Umbilical cord (tissue), 2 donors: ENCODE measurements around the gene CDK11A. TPM values are rescaled to one million over a fixed set of nuclear protein-coding genes. Genes with fewer than 3 reads are reported as not detected.
A peak's percentile ranks its signal among the peaks of the same experiment; 100 is the strongest.

Experiments used
- DNase-seq: peaks from one replicate; pipeline ENCODE4 v3.0.0-alpha.2; 2015; ENCODE audit warnings: low spot score
- total RNA-seq: library from RNA; depleted of rRNA; stranded (reverse); fragments of >200 nt; gene quantifications from one replicate; pipeline ENCODE4 v1.2.3, GENCODE V29; 2014; ENCODE audit warnings: low replicate concordance; ENCODE audit not compliant: insufficient read depth

CDK11A gene
- 21.9 TPM for total RNA-seq

DNA sequence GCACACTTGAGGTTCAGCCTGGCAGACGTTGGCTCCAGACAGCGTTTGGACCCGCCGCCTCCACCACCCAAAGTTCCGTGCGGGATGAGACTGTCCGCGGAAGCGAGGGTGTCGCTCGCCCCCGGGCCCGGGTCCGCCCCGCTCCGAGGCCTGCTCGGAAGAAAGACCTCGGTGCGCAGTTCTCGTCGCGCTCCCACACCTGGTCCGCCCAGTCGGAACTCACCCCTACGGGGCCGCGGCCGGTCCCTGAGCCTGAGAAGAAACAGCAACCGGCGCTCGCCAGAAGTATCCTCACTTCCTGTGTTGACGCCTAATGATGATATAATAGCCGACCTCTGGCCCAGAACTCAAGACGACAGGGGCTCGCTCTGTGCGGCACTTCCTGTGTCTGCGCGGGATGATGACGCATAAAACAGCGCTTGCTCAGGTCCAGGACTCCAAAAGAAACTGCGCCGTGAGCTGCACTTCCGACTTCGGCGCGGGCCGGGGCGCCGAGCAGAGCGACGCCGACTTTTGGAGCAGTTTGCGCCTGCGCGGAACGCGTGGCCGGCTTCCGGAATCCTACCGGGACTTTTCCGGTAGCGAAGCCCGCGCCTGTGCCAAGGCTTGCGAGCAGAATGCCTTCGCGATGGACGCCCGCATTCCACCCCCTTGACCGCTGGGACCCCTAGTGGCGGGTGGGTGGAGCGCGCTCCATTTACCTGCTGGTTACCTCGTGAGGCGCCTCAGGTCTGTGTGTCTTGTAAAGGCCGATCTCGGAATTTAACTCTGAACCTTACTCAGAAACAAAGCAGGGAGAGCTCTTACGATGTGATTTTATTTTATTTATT is at the start of gene CDK11A:
Gene CDK11A (minus strand): TSS at position 323 of the 830 bp plus-strand sequence. CDS start 1,539 bp downstream, outside the sequence.
- DNase-seq, result peak; percentile 100

- no peak for DNase-seq
These were observed 49.7 kb upstream of the CDK11A start for GRCh38 chr1:1773874-1774273.

DNA sequence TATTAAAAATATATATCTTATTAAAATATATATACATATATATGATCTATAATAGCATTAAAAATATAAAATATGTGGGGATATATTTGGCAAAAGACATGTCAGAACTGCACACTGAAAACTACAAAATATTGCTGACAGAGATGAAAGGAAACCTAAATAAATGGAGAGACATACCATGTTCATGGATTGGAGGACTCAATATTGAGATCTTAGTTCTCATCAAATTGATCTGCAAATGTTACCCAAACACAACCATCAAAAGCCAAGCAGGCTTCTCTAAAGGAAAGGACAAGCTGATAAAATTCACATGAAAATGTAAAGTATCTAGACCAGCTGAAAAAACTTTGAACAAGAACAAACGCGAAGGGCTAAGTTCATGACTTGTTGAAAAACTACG is 46.9 kb upstream of the CDK11A start:
- no peak for DNase-seq

- DNase-seq, result no peak
These were observed 45.9 kb upstream of the CDK11A start for GRCh38 chr1:1770102-1770501.

DNA sequence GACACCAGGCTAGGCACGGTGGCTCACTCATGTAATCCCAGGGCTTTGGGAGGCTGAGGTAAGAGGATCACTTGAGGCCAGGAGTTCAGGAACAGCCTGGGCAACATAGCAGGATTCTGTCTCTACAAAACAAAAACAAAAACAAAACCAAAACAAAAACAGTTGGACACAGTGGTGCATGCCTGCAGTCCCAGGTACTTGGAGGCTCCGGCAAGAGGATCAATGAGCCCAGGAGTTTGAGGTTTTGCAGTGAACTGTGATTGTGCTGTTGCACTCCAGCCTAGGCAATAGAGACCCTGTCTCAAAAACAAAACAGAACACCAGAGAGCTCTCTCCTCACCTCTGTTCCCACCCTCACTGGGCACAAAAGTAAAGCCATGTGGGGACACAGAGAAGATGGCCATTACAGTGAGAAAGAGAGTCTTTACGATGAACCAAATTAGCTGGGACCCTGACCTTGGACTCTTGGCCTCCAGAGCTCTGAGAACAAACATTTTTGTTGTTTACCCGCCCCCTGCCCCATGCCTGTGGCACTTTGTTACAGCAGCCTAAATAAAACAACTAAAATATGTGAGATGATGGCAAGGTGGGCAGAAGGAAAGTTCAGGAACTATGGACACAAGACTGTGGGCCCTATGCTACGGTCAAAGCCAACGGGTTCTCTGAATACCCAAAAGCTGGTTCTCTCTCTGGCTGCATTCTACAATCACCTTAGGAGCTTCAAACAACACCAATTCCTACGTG is 44.3 kb upstream of the CDK11A start:
- no peak for DNase-seq

GRCh38 chr1:1764876-1765470 is 40.8 kb upstream of the CDK11A start:
- DNase-seq, result no peak

- no peak for DNase-seq
These were observed 39.8 kb upstream of the CDK11A start for GRCh38 chr1:1763657-1764621.

DNA sequence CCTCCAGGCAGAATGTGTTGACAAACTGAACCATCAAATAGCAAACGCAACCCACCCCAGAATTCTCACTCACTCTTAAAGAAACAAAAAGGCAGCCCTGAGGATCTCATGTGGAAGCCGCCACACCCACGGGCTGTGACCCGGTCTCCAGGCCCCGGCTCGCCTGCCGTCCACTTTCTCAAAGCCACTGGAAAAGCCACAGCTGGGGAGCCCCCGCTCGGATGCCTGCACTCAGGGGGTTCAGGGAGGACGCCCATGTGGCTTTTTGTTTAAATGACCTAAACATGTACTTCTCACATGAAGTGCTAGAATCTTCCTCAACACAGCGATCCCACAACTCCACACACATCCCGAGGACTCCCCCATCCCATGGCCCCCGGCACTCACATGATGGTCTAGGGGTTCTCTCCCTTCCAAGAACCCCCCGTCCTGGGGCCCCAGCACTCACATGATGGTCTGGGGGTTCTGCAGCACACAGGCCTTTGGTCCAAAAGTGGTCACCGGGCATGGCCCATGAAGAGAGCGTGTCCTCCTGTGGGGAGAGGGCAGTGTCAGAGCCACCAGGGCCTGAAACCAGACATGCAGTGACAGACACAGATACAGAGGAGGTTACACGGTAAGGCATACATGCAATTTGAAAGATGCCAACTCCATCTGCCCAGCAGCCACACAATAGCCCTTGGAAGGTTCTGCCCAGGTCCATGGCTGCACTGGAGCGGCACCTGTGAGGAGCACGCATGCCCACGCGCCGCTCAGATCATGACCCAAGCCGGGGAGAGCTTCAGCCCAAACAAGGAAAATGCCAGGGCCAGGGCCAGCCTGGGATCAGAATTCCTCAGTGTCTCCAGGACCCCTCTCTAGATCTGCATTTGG is 37.6 kb upstream of the CDK11A start:
- DNase-seq, result no peak

DNA sequence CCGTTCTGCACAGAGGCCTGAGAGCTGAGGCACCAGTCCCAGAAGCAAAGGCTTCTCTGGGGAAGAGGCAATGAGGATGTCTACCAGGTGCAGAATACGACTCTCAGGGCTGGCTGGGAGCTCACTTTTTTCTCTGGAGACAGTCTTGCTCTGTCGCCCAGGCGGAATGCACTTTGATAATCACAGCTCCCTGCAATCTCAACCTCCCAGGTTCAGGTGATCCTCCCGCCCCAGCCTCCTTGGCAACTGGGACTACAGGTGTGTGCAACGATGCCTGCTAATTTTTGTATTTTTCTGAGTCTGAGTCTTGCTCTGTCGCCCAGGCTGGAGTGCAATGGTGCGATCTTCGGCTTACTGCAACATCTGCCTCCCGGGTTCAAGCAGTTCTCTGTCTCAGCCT is 36.6 kb upstream of the CDK11A start:
- no peak for DNase-seq

DNA sequence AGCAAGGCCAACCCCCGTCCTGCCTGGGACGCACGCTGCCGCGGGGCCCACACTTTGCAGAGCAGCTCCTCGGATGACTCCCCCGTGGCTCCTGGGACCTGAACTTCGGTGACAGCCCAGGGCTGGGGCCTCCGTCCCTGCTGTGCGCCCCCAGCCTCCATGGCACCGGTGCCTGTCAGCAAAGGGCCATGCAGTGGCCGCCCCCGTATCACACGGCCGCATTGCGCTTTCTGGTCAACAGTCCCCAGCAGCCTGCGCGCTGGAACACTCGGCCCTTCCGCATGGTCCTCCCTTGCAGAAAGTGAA is 36.1 kb upstream of the CDK11A start:
- DNase-seq, result no peak

GRCh38 chr1:1759456-1760344 is 35.5 kb upstream of the CDK11A start:
- DNase-seq, result no peak

- DNase-seq, result no peak
These were observed 34.7 kb upstream of the CDK11A start for GRCh38 chr1:1758692-1759455.

DNA sequence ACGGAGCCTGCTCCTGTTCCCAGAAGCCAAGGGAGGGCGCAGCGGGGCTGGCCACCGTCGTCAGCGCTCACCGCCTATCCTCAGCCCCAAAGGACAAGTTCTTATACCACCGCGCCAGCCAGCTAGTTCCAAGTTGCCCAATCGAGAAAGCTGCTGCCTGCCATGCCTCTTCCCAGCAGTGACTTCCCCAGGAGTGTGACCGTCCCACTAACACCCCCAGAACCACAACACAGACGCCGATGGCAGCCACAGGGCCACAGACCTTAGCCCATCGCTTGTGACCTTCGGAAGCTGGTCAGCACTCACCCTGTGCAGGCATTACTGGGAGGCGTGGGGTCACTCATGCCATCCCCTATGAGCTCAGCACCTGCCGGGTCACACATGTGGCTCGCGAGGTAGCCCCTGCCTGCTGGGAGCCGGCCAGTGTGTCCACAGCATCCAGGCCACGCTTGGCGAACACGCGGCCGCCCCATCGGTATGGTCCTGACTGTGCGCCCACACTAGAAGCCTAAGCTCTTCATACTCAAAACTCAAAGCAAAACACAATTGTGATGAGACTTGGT is 34.0 kb upstream of the CDK11A start:
- no peak for DNase-seq

DNA sequence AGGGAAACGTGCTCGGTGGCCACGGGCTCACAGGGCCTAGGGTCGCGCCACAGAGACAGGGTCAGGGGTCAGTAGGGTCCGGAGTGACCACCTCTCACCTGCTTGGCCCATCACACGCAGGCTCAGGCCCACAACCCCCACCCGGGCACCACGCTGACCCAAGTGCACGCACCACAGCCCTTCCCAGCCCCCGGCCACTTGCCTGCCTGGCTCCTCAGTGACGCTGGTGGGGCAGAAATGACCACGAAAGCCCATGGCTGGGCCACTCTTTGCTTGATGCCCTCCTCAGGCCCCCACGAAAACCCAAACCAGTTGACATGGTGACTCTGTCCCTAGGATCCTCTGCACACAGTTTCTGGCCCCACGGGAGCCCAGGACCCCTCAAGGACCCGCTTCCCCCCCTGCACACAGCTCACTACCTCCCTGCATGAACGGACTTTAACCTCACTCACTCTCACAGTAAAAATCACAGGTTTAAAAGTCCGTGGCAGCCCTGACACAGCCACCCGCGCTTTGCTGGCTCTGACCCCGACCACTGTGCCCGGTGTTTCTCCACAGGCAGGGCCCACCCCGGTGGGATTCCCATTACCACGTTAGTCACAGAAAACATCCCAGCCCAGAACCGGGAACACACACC is 33.4 kb upstream of the CDK11A start:
- DNase-seq, result no peak

GRCh38 chr1:1756661-1757421 is 32.7 kb upstream of the CDK11A start:
- DNase-seq, result no peak

GRCh38 chr1:1755852-1756251 is 31.7 kb upstream of the CDK11A start:
- no peak for DNase-seq

- no peak for DNase-seq
These were observed 31.3 kb upstream of the CDK11A start for GRCh38 chr1:1755426-1755825.
